Fibroblast of the aortic adventitia (primary cell): ENCODE measurements around the gene MLPH. TPM values are rescaled to one million over a fixed set of nuclear protein-coding genes. Genes with fewer than 3 reads are reported as not detected.

ENCODE experiments used
- DNase-seq: peaks from one replicate; pipeline ENCODE4 v3.0.0-alpha.2; 2010; ENCODE audit warnings: low read depth
- H3K4me3 ChIP-seq: 2 replicates; pipeline ENCODE4 v1.5.1; 2011; ENCODE audit warnings: low read depth, mild to moderate bottlenecking, control low read depth, low read length, moderate library complexity
- CTCF ChIP-seq: IDR thresholded peaks from 2 replicates; pipeline ENCODE4 v1.5.1; 2011; ENCODE audit warnings: mild to moderate bottlenecking, low read length, control low read depth, inconsistent platforms; ENCODE audit not compliant: insufficient read depth
- total RNA-seq: library from RNA; depleted of rRNA; stranded (reverse); fragments of >200 nt; gene quantifications from 2 replicates; pipeline ENCODE4 v1.2.3, GENCODE V29; 2012; ENCODE audit warnings: low replicate concordance

The MLPH gene
- total RNA-seq, 1 donor, result 5.2 TPM

GRCh38 chr2:237472909-237473877 lies 13.9 kb upstream of the MLPH start:
- no peak overlapping the region for H3K4me3 ChIP-seq
- DNase-seq, result no peak
- no peak for TF ChIP-seq CTCF

- TF ChIP-seq CTCF, result no peak
- no peak for DNase-seq
- no peak overlapping the region for H3K4me3 ChIP-seq
Measured at GRCh38 chr2:237473878-237474441, 13.1 kb upstream of the MLPH start.

- no peak for TF ChIP-seq CTCF
- DNase-seq, result no peak
- H3K4me3 ChIP-seq, result peak overlapping the region; percentile 67
Measured at GRCh38 chr2:237474442-237474911, 12.6 kb upstream of the MLPH start.

GRCh38 chr2:237474931-237475703 lies 11.9 kb upstream of the MLPH start:
- peak overlapping the region; percentile 67 for H3K4me3 ChIP-seq
- TF ChIP-seq CTCF, result peak; percentile 84
- peak; percentile 71 for DNase-seq

GRCh38 chr2:237475704-237476141 lies 11.3 kb upstream of the MLPH start:
- peak overlapping the region; percentile 67 for H3K4me3 ChIP-seq
- no peak for TF ChIP-seq CTCF
- DNase-seq, result peak; percentile 36

- TF ChIP-seq CTCF, result no peak
- no peak for DNase-seq
- no peak overlapping the region for H3K4me3 ChIP-seq
Measured at GRCh38 chr2:237478095-237478494, 9.0 kb upstream of the MLPH start.
